Stimulated activated CD8-positive, alpha-beta memory T cell treated with anti-CD3 and anti-CD28 coated beads, Interleukin-12 subunit alpha, Interleukin-12 subunit beta, amount 100 ng/mL, for 24 hours (primary cell): ENCODE measurements around the gene UGT1A8.
"Not testable (repeated sequence)": the region's sequence is repeated elsewhere in the genome, so short reads cannot be mapped to it uniquely, and the experiment has no call there.

Source experiments
- DNase-seq: peaks from one replicate; pipeline ENCODE4 v3.0.0-alpha.2; 2020; ENCODE audit errors: extremely low read depth

Gene UGT1A8

DNA sequence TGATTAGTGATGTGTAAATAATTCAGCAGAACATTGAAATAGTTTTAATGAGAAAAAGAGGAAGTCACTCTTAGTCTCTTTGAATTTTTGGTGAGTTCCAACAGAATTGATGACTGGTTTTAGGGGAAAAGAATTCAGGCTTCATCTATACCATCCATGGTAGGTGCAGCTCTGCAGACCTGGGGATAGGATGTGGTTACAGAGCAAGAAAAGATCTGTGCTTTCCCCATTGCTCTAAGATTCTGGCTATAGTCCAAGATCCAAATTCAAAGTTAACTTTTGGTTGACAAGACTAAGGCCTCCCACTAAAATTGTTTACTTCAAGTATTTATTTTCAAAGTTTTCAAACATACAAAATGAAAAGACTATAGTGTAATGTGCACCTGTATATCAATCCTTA, 22.4 kb downstream of the UGT1A8 start:
- no peak for DNase-seq

DNA sequence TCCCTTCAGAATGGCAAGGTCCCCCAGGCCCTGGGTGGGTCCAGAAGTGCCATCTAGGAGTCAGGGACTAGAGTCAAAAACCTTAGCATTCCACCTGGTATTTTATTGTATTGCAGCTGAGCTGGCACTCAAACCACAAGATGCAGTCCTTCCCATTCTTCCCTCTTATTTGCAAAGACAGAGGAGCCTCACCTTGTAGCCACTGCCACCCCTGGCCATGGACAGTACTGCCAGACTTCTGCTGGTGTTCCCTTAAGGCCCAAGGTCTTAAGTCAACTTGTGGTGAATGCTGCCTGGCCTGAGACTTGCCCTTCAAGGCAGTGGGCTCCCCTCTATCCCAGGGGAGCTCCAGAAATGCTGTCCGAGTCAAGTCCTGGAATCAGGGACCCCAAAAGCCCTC, 25.7 kb downstream of the UGT1A8 start:
- DNase-seq: no peak

DNA sequence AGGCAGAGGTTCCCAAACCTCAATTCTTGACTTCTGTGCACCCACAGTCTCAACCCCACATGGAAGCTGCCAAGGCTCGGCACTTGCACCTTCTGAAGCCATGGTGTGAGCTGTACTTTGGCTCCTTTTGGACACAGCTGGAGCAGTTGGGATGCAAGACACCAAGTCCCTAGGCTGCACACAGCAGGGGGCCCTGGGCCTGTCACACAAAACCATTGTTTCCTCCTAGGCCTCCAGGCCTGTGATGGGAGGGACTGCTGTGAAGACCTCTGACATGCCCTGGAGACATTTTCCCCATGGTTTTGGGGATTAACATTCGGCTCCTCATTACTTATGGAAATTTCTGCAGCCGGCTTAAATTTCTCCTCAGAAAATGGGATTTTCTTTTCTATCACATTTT, 28.6 kb downstream of the UGT1A8 start:
- not testable (repeated sequence) for DNase-seq

DNA sequence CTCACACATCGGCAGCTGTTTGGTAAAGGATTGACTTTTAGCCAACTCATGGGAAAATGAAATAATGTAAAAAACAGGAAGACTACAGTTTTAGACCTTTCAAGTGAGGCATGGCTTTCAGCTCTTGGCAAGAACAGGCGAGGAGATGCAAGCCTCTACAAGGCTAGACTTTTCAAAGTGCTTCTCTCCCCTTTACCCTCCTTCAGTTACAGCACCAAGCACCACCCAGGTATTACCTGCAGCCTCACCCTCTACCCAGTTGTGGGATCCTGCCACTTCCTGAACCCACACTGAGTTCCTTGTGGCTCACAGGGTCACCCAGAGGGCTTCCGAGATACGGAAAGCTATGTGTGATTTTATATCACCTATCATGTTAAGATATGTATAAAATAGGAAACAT, 33.5 kb downstream of the UGT1A8 start:
- no peak for DNase-seq

DNA sequence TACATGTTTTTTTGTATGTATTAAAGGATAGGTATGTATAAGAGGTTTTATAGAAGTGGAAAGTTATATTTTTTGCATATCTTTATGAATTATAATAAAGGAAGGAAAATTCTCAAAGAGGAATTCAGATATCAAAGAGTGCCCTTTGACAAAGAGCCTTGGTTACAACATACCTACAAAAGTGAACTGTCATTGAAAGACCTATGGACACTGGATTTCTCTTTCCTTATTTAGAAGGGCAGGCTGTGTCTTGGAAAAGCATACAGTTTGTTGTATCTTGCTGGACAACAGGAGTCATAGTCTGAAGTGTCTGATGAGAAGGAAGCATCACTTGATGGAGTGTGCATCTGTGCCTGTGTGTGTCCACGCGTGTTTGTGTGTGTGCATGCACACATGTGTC, 34.0 kb downstream of the UGT1A8 start:
- DNase-seq: no peak

DNA sequence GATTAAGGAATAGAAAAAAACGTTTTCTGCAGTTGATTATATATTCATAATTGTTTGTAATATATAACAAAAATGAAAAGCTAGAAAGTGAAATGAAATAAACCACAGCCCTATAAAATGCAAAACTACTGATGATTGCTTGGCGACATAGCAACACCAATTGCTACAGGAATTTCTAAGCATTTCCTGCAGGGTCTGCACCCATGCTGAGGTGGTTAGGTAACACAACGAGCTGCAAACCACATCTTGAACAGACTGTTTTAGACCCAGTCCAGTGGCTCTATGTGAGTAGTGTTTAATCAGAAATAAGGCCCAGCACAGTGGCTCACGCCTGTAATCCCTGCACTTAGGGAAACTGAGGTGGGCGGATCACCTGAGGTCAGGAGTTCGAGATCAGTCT, 37.1 kb downstream of the UGT1A8 start:
- no peak for DNase-seq

DNA sequence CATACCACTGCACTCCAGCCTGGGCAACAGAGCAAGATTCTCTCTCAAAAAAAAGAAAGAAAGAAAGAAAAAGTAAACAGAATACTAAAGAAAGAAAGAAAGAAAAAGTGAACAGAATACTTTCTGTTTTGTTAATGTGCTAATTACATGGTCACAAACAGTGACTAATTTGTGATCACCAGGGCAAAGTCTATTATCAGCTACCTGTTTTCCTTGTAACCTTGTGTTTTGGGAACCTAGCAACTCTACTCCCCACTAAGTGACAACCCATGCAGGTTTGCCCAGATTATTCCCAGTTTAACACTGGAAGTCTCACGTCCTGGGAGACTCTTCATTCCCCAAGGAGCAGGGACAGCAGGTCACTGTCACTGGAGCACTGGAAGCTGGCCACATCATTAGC, 37.6 kb downstream of the UGT1A8 start:
- DNase-seq: no peak

DNA sequence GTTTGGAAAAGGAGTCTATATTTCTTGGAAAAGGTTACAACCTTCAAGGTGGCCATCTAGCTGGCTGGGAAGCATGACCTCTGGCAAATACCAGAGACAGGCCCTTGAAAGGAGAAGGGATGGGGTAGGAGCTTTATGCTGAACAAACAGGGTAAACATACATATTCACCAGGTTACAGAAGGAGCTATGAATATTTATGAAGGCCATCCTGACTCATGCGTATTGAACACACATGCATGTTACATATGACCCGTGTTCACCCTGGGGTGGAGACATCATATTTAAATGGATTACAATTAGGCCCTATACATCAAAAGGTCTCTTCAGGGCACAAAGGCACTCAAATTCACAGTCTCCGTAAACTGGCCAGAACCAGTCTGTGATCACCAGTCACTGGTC, 38.5 kb downstream of the UGT1A8 start:
- DNase-seq: not testable (repeated sequence)

DNA sequence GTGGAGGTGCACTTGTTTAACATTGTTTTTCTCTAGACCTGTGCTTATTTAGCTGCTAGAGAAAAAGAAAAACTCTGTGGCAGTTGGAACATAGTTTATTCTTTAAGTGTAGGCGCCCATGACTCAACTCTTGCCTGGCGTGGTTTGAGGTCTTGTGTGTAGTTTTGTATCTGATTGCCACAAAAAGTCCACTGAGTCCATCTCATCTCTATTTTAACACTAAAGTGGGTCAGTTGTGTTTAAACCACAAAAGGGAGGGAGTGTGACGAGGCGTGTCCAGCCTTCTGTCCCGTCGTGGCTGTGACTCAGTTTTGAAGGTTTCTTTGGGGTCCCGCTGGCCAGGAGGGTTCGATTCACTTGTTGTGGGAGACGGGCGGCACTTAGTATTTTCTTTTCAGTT, 39.0 kb downstream of the UGT1A8 start:
- no peak for DNase-seq

DNA sequence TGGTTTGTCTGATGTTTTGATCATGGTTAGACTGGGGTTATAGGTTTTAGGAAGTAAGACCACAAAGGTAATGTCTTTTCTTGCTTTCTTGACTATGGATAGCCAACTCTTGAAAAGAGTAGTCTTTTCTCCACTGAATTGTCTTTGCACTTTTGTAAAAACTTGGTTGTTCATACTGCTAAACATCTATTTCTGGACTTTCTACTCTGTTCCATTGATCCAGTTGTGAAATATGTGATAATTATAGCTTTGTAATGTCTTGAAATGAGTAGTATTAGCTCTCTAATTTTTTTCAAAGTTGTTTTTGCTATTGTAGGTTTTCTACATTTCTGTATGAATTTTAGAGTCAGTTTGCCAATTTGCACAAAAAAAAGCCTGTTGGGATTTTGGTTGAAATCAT, 41.2 kb downstream of the UGT1A8 start:
- no peak for DNase-seq

DNA sequence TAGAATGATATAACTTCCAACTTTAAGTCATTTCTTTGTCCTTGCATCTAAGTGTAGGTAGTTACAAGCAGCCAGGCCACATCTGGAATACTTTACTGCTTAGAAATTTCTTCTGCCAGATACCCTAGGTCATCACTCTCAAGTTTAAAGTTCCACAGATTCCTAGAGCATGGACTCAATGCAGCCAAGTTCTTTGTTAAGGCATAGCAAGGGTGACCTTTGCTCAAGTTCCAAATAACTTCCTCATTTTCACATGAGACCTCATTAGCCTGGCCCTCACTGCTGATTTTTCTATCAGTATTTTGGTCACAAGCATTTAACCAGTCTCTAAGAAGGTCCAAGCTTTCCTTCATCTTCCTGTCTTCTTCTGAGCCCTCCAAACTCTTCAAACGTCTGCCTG, 46.5 kb downstream of the UGT1A8 start:
- DNase-seq: no peak

DNA sequence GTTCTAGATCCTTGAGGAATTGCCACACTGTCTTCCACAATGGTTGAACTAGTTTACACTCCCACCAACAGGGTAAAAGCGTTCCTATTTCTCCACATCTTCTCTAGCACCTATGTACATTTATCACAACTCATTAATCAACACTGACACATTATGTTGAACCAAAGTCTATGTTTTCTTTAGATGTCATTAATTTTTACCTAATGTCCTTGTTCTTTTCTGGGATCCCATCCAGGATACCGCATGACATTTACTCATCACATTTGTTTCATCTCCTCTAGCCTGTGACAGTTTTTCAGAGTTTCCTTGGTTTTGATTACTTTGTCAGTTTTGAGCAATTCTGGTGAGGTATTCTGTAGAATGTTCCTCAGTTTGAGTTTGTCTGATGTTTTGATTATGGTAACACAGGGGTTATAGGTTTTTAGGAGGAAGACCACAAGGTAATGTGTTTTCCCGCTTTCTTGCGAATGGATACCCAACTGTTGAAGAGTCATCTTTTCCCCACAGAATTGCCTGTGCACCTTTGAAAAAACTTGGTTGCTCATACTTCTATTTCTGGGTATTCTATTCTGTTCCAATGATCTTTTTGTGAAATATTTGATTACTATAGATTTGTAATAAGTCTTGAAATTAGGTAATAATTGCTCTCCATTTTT, 51.3 kb downstream of the UGT1A8 start:
- DNase-seq: no peak

DNA sequence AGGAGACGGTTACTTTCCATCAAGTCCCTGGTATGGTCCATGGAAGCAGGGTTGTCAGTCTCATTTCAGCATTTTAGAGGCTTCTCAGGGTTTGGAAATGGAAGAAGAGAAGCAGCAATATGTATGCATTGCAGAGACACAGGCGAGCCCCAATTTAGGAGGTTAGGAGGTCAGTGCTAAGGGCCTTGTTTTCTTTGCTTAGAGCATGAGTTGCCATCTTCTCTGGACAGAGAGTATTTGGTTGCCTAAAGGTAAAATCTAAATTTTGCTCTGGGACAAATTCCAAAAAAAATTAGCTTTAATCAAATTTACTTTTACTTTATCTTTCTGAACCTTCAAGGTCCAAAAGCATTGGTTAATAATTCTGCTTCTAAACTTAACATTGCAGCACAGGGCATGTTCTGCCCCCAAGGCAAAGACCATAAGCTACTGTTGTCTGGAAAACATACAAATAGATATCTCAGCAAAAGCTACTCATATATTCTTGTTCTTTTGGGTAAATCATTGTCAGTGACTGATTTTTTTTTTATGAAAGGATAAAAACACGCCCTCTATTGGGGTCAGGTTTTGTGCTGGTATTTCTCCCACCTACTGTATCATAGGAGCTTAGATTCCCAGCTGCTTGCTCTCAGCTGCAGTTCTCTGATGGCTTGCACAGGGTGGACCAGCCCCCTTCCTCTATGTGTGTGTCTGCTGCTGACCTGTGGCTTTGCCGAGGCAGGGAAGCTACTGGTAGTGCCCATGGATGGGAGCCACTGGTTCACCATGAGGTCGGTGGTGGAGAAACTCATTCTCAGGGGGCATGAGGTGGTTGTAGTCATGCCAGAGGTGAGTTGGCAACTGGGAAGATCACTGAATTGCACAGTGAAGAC, 54.1 kb downstream of the UGT1A8 start, which contains the start of gene UGT1A9:
TSS of gene UGT1A9 (plus strand) at position 609 of the 872 bp plus-strand sequence. CDS start at position 646, 37 bp downstream.
- no peak for DNase-seq

DNA sequence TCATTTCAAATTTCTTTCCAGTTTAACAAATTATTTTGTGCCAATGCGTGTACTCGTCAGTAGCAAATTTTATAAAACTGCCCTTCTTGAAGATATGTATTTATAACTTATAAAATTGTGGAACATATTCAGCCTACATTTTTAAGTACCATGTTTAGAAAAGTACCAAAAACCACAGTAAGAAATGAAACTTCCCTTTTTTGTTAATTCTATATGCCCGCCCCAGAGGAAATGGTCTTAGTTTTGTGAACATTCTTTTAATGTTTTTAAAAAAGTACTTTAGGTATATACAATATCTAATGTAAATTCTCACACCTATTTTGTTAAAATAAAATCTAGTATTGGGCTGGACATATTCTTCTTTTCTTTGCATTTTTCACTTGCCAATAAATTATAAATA, 55.5 kb downstream of the UGT1A8 start:
- no peak for DNase-seq

DNA sequence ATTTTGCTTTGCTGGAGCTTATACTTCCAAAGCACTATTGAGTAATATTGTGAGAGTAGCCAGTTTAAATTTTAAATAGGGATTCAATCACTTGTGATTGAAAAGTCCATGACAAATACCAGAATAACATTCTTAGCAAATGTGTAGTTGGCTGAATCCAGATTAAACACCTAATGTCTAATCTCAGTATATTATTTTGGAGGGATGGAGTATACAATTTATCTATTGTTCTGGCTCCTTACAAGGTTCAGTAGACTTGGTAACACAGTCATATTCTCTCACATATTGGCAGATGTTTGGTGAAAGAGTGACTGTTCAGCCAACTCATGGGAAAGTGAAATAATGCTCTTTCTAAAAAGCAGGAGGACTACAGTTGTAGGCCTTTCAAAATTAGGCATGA, 56.5 kb downstream of the UGT1A8 start:
- no peak for DNase-seq

DNA sequence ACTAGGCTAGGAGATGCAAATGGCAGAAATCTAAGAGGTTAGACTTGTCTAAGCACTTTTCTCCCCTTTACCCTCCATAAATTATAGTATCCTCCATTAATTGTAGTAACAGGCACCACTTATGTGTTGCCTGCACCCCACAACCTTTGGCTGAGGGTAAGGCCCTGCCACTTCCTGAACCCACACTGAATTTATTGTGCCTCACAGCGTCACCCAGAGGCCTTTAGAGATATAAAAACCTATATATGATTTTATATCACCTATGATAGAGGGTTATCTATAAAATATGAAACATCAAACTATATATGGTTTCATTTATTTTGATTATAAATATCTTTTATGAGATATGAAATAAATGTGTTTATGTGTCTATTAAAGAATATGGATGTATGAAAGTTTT, 56.9 kb downstream of the UGT1A8 start:
- DNase-seq: no peak

DNA sequence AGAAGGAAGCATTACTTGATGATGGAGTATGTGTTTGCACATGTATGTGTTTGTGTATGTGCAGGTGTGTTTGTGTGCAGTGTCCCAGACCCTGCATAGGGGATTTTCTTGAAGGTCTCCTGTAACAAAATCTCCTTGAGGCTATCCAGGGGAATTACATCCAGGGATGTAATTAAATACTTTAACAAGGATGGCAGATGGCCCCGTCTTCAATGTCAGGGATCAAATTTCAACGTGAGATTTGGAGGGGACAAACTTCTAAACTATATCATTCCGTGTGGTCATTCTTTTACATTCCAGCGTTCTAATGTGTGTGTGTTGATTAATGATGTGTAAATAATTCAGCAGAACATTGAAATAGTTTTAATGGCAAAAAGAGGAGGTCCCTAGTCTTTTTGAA, 57.6 kb downstream of the UGT1A8 start:
- no peak for DNase-seq

DNA sequence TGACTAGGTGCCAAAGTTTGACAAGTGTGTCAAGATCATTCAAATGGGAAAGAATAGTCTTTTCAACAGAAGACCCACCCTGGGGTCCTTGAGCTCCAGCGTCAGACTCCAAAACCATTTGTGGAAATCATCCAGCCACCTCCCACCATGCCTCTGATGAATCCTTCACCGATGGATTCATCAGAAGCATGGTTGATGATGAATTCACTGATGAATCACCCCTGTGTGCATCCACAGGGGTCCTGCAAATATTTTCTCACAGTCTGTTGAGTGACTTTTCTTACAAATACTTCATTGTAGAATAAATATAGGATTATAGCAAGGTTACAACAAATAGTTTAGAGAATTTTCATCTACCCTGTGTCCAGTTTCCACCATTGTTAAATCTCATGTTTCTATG, 58.6 kb downstream of the UGT1A8 start:
- no peak for DNase-seq

DNA sequence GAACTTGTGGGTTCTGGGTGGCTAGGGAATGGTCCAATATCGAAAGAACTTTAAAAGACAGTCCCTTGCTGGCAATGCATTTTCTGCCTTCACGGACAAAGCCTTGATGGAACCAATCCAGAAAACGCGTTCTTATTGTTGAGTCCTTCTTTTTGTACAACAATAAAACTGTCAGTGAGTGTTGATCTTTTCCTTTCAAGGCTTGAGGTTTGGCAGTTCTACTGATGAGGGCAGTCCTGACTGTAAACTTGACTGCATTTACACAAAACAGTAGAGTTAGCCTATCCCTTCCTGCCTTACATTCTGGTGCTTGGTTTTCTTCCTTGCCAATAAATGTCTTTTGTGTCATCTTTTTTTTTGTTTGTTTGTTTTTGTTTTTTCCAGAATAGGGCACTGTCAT, 61.8 kb downstream of the UGT1A8 start:
- DNase-seq: no peak

DNA sequence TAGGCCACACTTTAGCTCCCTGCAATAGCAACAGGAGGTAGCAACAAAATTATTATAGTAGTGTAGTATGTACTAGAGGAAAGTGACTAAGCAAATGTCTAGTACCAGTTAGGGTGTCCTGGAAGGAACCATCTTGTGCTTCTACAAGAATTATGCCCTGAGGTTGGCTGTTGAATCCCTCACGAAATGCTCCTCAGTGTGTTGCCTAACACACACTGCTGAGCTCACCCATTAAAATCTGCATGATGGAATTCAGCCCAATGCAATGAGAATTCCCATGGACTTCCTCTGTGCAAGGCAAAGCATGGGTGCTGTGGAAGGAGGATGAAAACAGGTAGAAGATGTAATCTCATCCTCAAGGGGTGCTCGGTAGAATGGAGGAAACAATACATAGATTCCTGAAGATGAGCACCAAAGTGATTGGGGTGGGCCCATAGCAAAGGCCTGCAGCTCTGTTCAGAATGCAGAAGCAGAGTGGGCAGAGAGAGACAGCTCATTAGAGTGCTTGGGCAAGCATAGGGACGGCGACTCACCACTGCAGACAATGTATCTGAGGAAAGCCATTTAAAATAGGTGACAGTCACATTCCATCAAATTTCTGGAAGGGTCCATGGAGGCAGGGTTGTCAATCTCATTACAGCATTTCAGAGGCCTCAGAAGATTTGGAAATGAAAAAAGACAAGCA, 63.1 kb downstream of the UGT1A8 start:
- DNase-seq: no peak

DNA sequence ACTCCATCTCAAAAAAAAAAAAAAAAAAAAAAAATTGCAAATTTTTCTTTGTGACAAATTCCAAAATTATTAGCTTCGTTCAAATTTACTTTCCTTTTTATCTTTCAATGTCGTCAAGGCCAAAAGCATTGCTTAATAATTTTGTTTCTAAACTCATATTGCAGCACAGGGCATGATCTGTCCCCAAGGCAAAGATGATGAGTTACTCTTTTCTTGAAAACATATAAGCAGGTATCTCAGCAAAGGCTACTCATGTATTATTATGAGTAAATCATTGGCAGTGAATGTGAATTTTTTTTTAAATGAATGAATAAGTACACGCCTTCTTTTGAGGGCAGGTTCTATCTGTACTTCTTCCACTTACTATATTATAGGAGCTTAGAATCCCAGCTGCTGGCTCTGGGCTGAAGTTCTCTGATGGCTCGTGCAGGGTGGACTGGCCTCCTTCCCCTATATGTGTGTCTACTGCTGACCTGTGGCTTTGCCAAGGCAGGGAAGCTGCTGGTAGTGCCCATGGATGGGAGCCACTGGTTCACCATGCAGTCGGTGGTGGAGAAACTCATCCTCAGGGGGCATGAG, 64.2 kb downstream of the UGT1A8 start, which contains the start of gene UGT1A7:
TSS of gene UGT1A7 (plus strand) at position 381 of the 579 bp plus-strand sequence. CDS start at position 418, 37 bp downstream.
- DNase-seq: no peak

DNA sequence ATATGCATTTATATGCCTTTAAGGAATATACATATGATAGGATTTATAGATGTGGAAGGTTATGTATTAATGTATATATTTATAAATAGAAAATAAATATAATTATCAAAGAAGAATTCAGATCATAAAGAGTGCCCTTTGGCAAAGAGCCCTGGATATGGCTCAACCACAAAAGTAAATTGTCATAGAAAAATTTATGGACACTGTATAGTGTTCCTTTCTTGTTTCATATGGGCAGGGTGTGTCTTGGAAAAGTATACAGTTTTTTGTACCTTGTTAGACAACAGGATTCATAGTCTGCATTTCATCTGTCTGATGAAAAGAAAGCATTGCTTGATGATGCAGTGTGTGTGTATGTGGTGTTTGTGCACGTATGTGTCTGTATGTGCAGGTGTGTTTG, 67.2 kb downstream of the UGT1A8 start:
- no peak for DNase-seq
